Fibroblast of lung (primary cell): ENCODE data around the gene USP30.

Source experiments
- EZH2 ChIP-seq: IDR thresholded peaks from 2 replicates; pipeline ENCODE4 v1.5.1; 2012; ENCODE audit warnings: low read length, control low read depth, mild to moderate bottlenecking; ENCODE audit errors: missing control alignments
- TF ChIP-seq, protein P1 (sequence below), 2 donors: IDR thresholded peaks in 1 of 2; conservative IDR thresholded peaks in 1 of 2; 1 replicate in 1 of 2; 2 replicates in 1 of 2; pipeline ENCODE4 v1.5.1; 2011 to 2012; ENCODE audit warnings: low read length in 2 of 2, control low read depth in 1 of 2, inconsistent platforms in 1 of 2, low read depth in 1 of 2, mild to moderate bottlenecking in 1 of 2

GRCh38 chr12:109126784-109127183, 74.4 kb downstream of the USP30 start:
- TF ChIP-seq, protein P1, sequence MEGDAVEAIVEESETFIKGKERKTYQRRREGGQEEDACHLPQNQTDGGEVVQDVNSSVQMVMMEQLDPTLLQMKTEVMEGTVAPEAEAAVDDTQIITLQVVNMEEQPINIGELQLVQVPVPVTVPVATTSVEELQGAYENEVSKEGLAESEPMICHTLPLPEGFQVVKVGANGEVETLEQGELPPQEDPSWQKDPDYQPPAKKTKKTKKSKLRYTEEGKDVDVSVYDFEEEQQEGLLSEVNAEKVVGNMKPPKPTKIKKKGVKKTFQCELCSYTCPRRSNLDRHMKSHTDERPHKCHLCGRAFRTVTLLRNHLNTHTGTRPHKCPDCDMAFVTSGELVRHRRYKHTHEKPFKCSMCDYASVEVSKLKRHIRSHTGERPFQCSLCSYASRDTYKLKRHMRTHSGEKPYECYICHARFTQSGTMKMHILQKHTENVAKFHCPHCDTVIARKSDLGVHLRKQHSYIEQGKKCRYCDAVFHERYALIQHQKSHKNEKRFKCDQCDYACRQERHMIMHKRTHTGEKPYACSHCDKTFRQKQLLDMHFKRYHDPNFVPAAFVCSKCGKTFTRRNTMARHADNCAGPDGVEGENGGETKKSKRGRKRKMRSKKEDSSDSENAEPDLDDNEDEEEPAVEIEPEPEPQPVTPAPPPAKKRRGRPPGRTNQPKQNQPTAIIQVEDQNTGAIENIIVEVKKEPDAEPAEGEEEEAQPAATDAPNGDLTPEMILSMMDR (conservative IDR thresholded peaks at IDR 0.05 in 1 of 2, IDR thresholded peaks at IDR 0.05 in 1 of 2; ENCODE audit: low read depth in 1 of 2, low read length in 2 of 2) = no peak
- no peak for TF ChIP-seq EZH2
